ENCODE results near the gene STAG2.

STAG2 gene

GRCh38 chrX:123976706-123977316 lies 15.3 kb downstream of the STAG2 start:
- DNase-seq: no peak

GRCh38 chrX:123983240-123983639 lies 21.7 kb downstream of the STAG2 start:
- DNase-seq: no peak

DNA sequence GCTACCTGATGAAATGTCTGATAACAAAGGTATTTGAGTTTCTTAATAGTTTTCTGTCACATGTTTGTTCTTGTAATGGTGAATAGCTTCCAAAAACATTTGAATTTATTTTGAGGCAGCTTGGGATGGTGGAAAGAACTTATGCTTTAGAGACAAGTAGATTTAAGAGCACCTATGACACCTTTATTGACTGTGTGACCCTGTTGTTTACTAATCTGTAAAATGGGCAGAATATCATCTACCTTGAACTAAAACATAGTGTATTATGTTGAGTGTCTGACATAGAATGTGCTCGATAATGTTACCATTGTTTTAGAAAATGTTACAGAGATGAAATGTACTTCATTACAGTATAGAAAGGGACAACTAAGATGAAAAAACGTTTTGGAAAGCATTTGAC lies 24.9 kb downstream of the STAG2 start:
- DNase-seq: no peak

DNA sequence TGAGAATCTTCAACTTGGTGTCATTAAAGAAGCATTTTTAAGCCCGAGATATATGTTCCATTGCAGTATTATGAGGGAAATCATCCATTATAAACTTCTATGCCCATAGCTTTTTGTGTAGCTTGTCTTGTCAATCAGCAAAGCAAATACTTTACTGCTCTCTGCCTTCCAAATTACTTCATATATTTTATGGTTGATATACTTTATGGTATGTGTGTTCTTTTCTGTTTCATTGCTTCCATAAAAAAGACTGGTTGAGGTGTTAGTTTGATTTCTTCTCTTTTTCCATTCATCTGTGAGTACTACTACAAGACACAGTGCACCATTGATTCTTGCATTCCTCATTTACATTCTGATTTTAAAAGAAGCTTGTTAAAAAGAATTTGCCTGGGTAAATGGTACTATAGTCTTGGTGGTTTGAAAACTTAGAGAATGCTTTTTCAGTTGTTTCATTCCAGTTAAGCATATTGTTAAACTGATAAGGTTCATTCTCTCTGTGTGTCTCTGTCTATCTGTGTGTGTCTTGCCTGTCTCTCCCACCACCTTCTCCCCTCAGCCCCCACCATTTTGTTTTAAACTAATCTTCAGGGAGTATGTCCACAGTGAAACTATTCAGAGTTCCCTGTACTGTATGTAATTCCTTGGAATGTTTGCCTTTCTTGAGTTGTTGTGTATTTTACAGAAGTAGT lies 27.1 kb downstream of the STAG2 start:
- no peak for DNase-seq

GRCh38 chrX:123989235-123989634 lies 27.7 kb downstream of the STAG2 start:
- no peak for DNase-seq

DNA sequence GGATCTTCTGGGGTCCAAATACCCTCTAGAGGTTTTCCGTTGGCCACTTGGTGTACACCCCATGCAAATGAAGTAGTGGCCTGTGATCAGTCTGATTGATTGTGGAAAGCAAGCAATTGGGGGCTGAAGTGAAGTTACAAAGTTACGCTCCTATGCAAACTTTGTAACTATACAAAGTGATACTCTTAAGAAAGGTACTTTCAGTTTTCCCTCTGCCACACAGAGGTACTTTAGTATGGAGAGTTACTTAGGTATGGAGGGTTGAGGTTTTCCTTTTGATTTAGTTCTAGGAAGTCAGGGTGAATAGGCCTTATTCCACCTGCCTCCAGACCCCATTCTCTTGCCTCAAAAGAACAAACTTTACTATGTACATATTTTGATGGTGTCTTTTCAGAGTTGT lies 28.7 kb downstream of the STAG2 start:
- DNase-seq: no peak

DNA sequence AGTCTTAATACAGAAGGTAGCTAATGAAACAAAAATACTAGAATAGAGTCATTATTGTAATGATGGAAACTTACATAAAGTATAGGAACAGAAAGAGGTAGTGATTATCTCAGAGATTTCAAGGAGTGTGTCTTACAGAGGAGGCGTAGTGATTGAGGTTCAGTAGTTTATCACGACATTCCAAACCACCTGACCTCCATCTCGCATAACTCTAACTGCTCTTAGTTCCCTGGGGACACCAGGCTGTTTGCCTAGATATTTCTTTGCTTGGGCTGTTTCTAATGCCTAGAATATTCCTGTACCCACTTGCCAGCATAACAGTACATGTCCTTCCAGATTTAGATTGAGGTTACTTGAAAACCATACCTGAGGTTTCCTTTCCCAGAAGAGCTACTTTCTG lies 29.1 kb downstream of the STAG2 start:
- DNase-seq: no peak

- DNase-seq: no peak
These were observed 31.8 kb downstream of the STAG2 start for GRCh38 chrX:123993326-123993725.

DNA sequence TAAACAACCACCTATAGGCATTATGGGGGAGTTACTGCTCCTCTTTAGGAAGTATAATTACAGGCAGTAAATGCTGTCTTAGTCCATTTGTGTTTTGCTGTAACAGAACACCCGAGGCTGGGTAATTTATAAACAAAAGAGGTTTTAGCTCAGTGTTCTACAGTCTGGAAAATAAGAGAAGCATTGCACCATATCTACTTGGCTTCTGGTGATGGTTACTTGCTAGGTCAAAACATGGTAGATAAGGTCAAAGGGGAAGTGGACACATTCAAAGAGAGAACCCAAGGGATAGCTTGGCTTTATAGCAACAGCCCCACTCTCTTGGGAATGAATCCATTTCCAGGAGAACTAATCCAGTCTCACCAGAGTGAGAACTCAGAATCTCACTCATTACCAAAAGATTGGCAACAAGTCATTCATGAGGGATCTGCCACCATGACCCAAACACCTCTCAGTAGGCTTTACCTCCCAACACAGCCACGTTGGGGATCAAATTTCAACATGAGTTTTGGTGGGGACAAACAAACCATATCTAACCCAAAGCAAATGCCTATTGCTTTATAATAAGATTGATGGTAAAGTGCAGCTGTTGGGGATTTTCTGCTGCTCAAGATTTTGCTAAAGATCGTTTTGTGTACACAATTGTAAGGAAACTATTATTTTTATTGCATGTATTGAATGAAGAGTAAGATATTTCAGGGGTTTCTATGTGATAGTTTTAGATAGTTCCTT lies 32.6 kb downstream of the STAG2 start:
- DNase-seq: no peak

- DNase-seq: no peak
These were observed 33.2 kb downstream of the STAG2 start for GRCh38 chrX:123994730-123995129.

DNA sequence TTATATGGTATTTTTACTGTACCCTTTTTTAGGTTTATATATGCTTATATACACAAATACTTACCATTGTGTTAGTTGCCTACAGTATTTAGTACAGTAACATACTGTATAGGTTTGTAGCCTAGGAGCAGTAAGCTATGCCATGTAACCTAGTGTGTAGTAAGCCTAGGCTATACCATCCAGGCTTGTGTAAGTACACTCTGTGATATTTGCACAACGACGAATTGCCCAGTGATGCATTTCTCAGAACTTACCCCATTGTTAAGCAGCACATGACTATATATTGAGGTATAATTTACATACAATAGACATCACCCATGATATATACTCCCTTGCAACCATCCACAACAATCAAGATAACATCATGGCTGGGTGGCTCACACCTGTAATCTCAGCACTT lies 40.1 kb downstream of the STAG2 start:
- DNase-seq: no peak

DNA sequence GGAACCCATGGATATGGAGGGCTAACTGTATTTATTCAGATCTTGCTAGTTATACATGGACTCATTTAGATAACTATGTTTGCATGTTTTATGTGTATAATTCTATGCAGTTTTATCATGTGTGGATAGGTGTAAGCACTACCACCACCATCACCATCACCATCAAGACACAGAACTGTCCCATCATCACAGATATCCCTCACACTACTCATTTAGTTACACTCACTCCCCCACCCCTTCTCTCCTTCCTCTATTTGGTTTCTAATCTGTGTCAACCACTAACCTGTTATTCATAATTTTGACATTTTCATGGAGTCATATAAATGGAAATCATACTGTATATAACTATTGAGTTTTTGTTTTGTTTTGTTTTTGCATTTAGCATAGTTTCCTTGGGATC lies 43.7 kb downstream of the STAG2 start:
- DNase-seq: no peak

- DNase-seq: no peak
These were observed 48.7 kb downstream of the STAG2 start for GRCh38 chrX:124010157-124010556.

- no peak for DNase-seq
These were observed 49.1 kb downstream of the STAG2 start for GRCh38 chrX:124010566-124010965.

GRCh38 chrX:124015721-124016120 lies 54.2 kb downstream of the STAG2 start:
- no peak for DNase-seq

DNA sequence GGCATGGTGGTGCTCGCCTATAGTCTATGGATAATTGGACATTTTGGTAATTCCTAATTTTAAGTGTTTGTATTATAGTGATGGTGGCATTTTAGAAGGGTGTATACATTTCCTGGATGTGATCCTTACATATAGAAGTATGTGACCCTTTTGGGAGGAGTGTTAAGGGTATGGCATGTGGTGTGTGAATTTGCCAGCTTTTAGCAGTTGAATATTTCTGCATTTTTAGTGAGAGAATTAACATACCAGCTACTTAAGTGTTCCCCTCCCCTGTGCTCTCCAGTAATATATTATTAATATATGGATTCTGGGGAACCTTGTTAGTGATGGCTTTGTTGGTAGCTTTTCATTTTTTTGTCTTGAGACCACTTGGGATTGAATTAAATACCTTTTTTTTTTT lies 55.3 kb downstream of the STAG2 start:
- DNase-seq: no peak

DNA sequence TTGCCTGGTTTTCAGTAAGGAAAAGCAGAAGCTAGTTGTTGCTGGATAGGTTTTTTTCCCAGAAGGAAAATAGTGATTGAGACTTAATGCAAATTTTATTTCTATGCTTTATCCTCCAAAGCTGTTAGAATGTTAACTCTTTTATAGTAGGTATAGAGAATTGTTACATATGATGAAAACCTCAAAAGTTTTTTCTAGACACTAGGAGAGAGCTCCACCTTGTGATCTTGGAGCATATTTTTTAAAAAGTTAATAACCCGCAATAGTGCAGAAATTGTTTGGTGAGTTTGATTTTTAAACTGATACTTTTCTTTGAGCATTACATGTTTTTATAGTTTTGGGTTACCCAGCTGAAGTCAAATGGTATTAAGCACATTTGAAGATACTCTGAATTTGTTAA lies 56.5 kb downstream of the STAG2 start:
- no peak for DNase-seq

GRCh38 chrX:124023838-124024238 lies 62.3 kb downstream of the STAG2 start:
- no peak for DNase-seq

GRCh38 chrX:124026529-124026928 lies 65.0 kb downstream of the STAG2 start:
- DNase-seq: no peak

GRCh38 chrX:124028182-124028581 lies 66.7 kb downstream of the STAG2 start:
- no peak for DNase-seq

DNA sequence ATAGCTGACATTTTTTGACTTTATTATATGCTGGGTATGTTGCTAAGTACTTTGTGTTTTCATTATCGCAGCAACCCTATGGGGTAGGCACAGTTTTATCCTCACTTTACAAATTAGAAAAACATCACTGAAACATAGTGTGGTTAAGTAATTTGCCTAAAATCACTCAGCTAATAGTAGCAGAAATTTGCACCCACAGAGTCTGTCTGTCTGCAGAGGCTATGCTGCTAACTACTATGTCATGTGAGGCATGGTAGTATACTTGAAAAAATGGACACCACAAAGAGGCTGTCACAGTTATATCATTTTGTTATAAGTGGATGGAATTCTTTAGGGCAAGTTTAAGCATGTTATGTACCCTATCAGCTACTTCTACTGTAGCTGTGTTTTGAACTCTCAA lies 69.0 kb downstream of the STAG2 start:
- DNase-seq: no peak

DNA sequence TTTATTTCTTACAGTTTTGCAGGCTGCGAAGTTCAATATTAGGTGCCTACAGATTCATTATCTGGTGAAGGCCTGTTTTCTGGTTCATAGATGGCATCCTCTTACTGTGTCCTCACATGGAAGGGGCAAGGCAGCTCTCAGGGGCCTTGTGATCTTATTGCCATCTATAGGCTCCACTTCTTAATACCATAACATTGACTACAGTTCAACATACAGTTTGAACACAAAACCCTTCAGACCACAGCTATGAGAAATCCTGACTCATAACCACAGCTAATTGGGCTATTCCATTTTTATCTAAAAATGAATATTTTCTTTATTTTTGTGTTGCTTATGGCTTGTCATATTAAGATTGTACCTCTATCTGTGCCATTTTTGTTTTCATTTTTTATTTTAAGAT lies 72.3 kb downstream of the STAG2 start:
- DNase-seq: no peak

- DNase-seq: no peak
These were observed 74.2 kb downstream of the STAG2 start for GRCh38 chrX:124035657-124036056.

DNA sequence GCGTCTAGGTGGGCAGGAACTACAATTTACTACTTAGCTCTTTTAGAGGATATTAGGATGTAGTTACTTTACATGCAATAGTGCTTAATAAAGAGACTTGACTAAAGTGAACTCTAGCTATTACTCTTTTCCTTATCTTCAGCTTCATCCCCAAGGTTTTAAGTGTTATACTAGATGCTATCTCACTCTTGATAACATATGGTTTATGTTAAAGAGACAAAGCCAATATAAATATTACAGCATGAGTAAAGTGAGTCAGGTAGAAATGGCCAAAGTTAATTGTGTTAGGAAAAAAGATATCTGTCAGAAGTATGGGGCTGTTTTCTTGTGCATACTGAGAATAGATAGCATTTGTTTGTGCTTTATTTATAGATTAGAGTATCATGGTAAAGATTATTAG lies 80.5 kb downstream of the STAG2 start:
- no peak for DNase-seq

Data from NCI-H446 treated with DMSO at 0.1 percent for 48 hours (cell line).